ENCODE data around the gene FCER2.
"Not testable (repeated sequence)": the region's sequence is repeated elsewhere in the genome, so short reads cannot be mapped to it uniquely, and the experiment has no call there.

FCER2 gene

GRCh38 chr19:7701654-7702457, at the start of gene FCER2:
TSS of gene FCER2 (minus strand) at chr19:7702131. CDS start at chr19:7699760, 2,371 bp downstream.
- DNase-seq: no peak

GRCh38 chr19:7751157-7751783, 49.3 kb upstream of the FCER2 start:
- DNase-seq: no peak

GRCh38 chr19:7748756-7749155, 46.8 kb upstream of the FCER2 start:
- DNase-seq: no peak

- no peak for DNase-seq
Measured at GRCh38 chr19:7748171-7748570, 46.2 kb upstream of the FCER2 start.

- no peak for DNase-seq
Measured at GRCh38 chr19:7746903-7747884, 45.3 kb upstream of the FCER2 start, which contains the start of gene CD209. TSS of gene CD209 (minus strand) at chr19:7747534. CDS start at chr19:7747511, 23 bp downstream.

GRCh38 chr19:7746306-7746705, 44.4 kb upstream of the FCER2 start:
- DNase-seq: not testable (repeated sequence)

GRCh38 chr19:7744871-7745650, 43.1 kb upstream of the FCER2 start:
- DNase-seq: no peak

GRCh38 chr19:7744199-7744786, 42.4 kb upstream of the FCER2 start:
- no peak for DNase-seq

DNA sequence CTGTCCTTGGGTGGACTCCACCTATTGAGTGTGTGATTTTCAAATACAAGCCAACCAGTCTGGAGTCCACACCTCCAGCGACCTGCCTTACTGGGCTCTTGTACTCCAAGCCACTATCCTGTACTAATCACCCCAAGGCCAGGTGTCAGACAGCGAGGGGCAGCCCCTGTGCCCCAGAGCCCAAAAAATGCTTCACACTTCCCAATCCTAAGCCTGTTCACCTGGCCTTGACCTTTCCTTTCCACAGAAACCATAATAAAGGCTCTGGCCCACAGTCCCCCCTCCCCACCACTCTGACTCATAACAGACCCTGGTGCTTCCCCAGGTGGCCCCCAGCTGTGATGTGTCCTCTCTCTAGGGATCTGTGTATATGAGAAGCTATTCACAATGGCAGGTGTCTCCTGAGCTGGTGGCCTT, 41.5 kb upstream of the FCER2 start:
- DNase-seq: no peak

GRCh38 chr19:7742991-7743390, 41.1 kb upstream of the FCER2 start:
- no peak for DNase-seq

- no peak for DNase-seq
Measured at GRCh38 chr19:7742575-7742974, 40.6 kb upstream of the FCER2 start.

DNA sequence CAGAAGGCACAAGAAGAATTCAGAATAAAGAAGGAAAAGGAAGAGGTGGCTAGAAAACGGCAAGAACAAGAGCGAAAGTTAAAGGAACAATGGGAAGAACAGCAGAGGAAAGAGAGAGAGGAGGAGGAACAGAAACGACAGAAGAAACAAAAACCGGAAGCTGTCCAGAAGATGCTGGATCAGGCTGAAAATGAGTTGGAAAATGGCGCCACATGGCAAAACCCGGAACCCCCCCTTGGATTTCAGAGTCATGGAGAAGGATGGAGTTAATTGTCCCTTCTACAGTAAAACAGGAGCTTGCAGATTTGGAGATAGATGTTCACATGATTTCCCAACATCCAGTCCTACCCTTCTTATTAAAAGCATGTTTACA, 38.7 kb upstream of the FCER2 start:
- DNase-seq: no peak

DNA sequence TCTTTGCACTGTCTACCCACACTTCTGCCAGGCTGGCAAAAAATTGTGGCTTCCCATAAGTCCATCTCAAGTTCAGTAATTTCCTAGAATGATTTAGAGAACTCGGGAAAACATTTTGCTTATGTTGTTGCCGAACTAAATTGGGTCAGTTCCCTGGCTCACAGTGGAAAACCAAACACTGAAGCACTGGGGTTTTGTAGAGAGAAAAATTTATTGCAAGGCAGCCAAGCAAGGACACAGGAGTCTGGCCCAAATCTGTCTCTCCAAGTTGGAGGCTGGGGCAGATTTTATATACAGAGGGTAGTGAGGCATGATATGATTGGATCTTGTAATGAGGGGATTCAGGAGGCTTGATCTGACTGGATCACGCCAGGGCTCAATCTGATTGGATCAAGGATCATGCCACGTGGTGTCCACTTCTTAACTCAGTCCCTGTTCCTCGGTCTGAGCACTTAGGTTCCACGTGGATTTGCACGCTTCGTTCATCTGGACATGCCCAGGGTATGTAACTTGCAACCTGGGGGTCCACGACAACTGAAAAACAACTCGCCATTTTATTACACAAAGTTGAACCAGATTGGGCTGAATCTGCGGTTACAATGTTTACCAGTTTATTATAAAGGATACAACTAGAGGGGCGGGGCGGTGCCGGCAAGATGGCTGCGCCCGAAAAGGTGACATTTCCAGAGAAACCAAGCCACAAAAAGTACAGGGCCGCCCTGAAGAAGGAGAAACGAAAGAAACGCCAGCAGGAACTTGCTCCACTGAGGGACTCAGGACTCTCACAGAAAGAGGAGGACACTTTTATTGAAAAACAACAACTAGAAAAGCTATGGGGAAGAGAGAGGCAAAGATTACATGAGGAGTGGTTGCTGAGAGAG, 38.1 kb upstream of the FCER2 start:
- no peak for DNase-seq

DNA sequence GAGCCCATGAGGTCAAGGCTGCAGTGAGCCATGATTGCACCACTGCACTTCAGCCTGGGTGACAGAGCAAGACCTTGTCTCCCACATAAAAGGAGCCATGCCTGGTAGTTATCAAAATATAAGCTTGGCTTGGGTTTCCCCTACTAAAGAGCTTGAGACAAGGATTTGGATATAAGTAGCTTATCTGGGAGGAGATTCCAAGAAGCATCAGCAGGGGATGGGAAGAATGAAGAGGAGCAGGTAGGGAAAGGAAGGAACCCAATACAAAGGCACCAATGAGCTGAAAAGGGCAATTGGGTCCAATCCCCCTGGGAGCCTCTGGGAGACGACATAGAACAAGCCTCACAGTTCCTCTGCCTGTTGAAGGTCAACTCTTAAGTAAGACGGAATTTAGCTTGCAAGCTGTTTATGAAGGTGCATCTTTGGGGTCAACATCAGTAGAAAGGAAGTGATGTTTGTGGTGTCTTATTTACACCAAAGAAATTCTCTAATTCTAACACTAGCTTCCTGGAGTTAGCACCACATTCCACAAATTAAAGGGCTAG, 37.4 kb upstream of the FCER2 start:
- no peak for DNase-seq

DNA sequence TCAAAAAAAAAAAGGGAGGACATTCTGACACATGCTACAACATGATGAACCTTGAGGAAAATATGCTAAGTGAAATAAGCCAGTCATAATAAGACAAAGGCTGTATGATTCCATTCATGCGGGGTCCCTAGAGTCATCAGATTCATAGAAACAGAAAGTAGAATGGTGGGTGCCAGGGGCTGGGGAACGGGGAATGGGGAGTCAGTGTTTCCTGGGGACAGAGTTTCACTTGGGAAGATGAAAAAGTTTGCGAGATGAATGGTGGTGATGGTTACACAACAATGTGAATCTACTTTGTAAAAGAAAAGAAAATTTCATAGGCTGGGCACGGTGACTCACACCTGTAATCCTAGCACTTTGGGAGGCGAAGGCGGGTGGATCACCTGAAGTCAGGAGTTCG, 36.1 kb upstream of the FCER2 start:
- DNase-seq: no peak

DNA sequence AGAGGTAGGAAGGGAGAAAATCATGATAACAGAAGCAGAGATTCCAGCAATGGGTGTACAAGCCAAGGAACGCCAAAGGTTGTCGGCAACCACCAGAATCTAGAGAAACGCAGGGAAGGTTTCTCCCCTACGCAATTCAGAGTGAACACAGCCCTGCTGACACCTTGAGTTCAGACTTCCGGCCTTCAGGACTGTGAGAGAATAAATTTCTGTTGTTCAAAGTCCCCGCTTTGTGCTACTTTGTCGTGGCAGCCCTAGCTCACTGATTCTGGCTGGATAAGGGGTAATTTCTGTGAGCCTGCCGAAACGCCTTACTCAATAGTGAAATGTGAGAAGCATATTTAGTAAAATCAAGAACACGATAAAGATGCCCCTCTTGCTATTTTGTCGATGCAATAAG, 35.3 kb upstream of the FCER2 start:
- no peak for DNase-seq

- DNase-seq: no peak
Measured at GRCh38 chr19:7736148-7736547, 34.2 kb upstream of the FCER2 start.

GRCh38 chr19:7734220-7735203, 32.6 kb upstream of the FCER2 start:
- DNase-seq: no peak

DNA sequence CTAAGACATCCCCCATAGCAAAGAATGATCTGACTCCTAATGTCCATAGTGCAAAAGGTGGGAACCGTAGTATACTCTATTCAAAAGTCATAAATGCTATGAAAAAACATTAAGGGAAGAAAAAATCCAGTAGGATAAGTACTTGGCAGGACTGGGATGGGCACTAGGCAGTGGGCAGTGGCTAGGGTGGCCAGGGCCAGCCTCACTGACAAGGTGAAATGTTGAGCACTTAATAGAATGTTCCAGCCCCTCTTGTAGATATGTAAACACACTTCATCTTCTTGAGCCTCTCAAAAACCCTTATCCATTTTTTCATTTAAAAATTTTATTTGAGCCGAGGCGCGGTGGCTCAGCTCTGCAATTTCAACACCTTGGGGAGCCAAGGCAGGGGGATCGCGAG, 31.4 kb upstream of the FCER2 start:
- no peak for DNase-seq

Measured in right hindlimb (tissue), 1 donor.